GM12801 (cell line): ENCODE results near the gene LCLAT1.

ENCODE experiments used
- TF ChIP-seq, protein P1 (sequence below): IDR thresholded peaks from one replicate; pipeline ENCODE4 v1.5.1; 2011; ENCODE audit warnings: control low read depth; ENCODE audit not compliant: insufficient read length; ENCODE audit errors: extremely low read depth

LCLAT1 gene

DNA sequence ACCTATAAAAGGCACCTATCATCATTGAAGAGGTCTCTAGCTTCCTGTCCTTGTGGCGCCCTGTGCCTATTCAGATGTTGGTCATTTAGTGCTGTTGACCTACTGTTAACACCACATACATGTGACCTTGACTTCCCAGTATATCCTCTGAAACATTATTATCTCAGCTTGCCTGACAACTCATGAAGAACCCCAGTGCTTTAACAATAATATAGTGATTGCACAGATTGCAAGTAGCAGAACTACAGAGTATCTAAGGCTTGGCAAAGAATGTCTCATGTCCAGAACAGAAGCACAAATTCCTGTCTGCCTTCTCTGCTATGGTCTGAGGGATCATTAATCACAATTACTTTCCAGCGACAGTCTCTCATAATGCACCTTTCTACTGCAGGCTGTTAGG lies 165.3 kb downstream of the LCLAT1 start:
- TF ChIP-seq, protein P1, sequence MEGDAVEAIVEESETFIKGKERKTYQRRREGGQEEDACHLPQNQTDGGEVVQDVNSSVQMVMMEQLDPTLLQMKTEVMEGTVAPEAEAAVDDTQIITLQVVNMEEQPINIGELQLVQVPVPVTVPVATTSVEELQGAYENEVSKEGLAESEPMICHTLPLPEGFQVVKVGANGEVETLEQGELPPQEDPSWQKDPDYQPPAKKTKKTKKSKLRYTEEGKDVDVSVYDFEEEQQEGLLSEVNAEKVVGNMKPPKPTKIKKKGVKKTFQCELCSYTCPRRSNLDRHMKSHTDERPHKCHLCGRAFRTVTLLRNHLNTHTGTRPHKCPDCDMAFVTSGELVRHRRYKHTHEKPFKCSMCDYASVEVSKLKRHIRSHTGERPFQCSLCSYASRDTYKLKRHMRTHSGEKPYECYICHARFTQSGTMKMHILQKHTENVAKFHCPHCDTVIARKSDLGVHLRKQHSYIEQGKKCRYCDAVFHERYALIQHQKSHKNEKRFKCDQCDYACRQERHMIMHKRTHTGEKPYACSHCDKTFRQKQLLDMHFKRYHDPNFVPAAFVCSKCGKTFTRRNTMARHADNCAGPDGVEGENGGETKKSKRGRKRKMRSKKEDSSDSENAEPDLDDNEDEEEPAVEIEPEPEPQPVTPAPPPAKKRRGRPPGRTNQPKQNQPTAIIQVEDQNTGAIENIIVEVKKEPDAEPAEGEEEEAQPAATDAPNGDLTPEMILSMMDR, result no peak

DNA sequence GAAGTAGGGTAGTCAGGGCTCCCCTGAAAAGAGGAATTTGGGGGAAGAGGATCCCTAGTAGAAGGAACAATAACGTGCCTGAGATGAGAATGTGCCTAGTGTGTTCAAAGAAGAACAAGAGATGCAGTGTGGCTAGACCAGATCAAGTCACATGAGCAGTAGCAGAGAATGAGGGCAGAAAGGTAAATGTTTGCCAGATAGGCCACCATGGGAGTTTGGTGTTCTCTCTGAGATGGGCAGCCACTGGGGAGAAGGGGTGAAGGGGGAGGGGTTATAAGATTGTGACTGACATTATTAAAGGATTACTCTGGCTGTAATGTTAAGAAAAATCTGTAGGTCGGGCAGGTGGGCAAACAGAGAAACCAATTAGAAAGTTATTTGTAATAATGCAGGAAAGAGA lies 166.0 kb downstream of the LCLAT1 start:
- TF ChIP-seq, protein P1, result no peak

DNA sequence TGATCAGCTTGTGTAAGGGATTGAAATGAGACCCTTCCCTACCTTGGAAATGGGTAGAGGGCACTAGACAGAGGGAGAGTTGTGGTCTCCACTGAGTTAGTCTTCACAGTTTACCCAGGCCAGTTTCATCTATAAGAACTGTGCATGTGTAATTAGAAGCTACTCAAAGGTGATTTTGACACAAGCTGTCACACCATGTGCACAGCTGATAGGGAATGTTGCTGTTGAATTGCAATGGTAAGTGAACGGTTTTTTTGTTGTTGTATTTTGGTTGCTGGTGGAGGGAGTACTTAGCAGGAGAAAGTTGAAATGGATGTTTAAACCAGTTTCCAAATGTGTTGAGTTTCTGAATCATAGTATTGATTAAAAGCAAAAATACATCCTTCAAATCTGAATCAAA lies 168.9 kb downstream of the LCLAT1 start:
- TF ChIP-seq, protein P1, result no peak

DNA sequence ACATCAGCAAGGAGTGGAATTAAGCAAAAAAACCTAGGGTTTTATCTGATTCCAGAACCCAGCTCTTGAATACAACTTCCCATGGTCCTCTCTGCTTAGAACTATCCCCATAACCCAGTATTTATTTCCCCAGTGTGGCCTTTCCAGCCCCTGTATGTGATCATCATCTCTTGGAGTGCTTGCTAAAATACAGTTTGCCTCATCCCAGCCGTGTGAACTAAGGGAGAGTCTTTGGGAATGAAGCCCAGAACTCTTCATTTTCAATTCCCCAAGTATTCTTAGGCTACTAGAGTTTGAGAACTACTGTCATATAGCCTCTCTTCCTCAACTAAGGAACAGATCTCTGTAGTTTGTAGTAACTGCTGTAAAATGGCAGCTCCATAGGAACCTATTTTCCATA lies 173.1 kb downstream of the LCLAT1 start:
- TF ChIP-seq, protein P1, result no peak

DNA sequence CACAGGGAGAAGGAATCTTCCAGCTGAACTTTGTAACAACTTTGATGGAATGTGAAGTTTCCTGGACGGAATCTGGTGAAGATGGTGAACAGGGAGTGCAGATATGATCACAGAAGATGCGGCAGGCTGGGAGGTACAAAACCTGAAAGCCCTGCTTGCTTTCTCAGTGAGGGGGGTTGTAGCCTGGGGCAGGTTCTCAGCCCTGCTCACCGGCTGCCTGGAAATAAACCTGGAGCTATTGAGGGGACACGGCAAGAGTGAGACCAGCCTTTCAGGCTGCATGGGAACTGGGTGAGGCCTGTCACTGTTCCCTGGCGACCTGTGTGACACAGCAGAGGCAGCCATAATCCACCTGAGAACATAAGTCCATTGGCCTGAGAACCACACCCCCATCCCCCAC lies 174.8 kb downstream of the LCLAT1 start:
- TF ChIP-seq, protein P1, result no peak

DNA sequence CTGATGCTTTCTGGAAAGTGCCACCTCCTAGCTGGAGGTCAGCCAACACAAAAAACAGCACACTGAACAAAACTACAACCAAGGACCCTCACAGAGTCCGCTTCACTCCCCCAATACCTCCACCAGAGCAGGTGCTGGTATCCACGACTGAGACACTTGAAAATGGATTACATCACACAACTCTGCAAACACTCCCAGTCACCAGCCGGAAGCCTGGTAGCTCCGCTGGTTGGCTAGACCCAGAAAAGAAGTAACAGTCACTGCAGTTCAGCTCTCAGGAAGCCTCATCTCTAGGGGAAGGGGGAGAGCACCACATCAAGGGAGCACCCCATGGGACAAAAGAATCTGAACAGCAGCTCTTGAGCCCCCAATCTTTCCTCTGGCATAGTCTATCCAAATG lies 175.4 kb downstream of the LCLAT1 start:
- TF ChIP-seq, protein P1, result no peak

DNA sequence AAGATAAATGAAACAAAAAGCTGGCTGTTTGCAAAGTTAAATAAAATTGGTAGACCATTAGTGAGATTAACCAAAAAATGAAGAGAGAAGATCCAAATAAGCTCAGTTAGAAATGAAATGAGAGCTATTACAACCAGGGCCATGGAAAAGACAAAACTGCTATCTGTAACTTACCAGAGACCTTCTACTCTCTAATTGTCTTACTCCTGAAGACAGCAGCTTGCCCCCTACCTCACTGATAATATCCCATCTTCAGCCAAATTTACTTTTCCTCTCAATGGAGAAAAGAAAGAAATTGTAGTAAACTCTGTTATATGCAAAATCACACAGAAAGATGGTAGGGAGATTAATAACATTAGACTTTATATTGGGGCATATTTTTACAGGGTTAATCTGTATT lies 178.2 kb downstream of the LCLAT1 start:
- TF ChIP-seq, protein P1, result no peak

DNA sequence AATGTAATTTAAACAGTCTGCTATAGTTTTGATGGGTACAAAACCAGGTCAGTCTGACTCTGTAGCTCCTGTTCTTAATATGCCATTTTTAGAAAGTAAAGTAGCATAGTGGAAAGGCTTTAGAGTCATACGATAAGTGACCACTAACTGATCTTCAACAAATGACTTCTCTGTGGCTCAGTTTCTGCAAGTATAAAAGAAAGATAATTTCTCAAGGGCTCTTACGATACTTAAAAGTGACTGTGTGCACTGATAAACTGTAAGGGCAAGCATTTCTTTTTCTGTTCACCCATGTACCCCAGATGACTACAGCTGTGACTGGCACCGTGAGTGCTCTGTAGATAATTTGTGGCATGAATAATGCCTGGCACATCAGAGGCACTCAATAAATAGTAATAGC lies 178.7 kb downstream of the LCLAT1 start:
- TF ChIP-seq, protein P1, result no peak
